HG03342 (cell line): ENCODE results near the gene STARD3.

Experiments
- ATAC-seq: cut with Tn5 transposase; IDR thresholded peaks from one replicate; pipeline ENCODE4 v1.9.1; 2021; ENCODE audit warnings: mild to moderate bottlenecking, moderate library complexity; ENCODE audit not compliant: unreplicated experiment

STARD3 gene

DNA sequence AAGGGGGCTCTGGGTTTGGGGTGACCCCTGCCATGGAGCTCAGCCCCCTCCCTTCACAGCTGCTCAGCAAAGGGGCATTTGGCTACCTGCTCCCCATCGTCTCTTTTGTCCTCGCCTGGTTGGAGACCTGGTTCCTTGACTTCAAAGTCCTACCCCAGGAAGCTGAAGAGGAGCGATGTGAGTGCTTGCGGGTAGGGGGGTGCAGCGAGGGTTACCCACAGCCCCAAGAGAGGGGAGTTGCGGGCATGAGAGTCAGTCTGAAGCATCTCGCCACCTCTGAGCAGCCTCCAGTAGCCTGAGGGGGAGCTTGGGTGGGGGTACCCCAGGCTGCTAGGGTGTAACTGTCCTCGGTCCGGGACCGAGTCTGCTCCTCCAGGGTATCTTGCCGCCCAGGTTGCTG is 21.4 kb downstream of the STARD3 start:
- no peak for ATAC-seq

DNA sequence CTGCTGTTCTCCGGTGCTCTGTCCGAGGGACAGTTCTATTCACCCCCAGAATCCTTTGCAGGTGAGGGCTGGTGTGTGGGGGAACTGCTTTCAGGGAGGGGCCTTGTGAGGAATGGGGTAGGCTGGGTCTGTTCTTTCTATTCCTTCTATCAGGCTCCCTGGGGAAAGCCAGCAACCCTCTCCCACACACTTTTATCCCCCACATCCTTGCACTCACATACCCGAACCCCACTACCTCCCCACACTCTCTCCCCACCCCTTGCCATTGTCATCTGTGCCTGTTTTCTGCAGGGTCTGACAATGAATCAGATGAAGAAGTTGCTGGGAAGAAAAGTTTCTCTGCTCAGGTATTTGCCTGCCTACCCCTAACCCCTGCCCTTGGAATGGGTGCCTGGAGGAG is 21.8 kb downstream of the STARD3 start:
- ATAC-seq = no peak

DNA sequence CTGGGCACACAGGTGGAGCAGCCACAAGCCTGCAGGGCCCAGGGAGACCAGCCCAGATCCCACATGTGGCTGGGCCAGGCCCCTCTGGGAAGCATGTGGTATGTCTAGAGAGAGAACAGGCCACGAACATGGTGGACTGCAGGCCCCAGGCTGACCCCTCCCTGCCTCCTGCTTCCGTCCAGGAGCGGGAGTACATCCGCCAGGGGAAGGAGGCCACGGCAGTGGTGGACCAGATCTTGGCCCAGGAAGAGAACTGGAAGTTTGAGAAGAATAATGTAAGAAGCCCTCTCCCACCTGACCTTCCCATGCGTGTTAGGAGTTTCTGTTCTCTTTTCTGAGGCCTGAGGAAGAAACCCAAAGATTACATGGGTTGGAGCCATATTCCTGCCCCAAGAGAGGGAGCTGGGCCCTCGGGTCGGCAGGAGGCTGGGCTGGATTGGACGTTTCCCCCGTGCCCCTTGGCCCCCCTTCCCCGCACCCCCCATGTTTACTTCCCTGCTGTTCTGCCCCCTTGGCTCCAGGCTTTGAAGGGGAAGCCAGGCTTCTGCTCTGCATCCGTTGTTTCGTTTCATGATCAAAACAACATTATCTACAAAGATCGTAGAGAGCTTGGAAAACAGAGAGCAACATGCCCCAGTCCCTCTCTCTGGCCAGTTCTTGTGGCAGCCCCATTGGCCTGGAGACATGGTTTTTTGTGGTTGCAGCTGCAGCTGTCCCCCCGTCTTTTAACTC is 22.5 kb downstream of the STARD3 start:
- no peak for ATAC-seq

DNA sequence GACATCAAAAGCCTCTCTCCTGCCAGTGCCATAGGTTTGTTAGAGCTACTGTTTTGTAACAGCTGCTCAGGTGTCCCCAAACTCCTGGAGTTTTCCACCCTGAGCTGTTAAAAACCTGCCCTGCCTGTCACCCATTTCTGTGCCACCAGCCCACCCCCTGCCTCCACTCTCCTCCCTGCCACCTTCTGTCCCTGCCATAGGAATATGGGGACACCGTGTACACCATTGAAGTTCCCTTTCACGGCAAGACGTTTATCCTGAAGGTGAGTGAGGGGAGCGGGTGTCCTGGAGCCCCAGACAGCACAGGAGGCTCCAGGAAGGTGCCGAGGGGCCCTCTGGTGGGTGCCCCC is 23.0 kb downstream of the STARD3 start:
- no peak for ATAC-seq

DNA sequence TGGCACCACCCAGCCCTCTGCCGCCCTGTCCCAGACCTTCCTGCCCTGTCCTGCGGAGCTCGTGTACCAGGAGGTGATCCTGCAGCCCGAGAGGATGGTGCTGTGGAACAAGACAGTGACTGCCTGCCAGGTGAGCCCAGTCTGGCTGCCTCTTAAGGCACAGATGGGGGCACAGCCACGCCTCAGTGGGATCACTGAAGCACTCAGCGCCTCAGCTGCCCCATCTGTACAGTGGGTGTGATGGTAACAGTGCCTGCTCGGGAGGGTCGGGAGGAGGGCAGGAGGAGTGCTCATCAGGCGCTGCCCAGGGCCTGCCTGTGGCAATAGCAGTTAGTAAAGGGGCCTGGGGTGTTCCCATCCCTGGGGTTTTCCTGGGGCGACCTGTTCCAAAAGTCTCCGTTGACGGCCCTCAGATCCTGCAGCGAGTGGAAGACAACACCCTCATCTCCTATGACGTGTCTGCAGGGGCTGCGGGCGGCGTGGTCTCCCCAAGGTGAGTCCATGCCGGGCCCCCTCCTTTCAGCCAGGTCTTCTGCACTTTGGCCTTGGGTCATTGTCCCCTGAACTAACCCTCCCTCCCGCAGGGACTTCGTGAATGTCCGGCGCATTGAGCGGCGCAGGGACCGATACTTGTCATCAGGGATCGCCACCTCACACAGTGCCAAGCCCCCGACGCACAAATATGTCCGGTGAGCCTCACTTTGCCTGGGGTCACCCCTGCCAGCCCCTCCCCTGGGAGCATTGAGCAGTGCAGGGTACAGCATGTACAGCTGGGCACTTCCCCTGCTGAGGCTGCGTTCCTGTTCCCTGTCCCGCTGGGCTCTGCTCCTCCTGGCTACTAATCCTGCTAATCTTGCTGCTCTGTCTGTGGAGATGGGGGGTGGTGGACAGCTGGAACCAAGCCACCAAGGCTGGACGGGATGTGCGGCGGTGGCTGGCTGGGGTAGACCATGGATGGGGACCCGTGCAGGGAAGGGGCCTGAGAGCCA is 23.7 kb downstream of the STARD3 start:
- no peak for ATAC-seq

DNA sequence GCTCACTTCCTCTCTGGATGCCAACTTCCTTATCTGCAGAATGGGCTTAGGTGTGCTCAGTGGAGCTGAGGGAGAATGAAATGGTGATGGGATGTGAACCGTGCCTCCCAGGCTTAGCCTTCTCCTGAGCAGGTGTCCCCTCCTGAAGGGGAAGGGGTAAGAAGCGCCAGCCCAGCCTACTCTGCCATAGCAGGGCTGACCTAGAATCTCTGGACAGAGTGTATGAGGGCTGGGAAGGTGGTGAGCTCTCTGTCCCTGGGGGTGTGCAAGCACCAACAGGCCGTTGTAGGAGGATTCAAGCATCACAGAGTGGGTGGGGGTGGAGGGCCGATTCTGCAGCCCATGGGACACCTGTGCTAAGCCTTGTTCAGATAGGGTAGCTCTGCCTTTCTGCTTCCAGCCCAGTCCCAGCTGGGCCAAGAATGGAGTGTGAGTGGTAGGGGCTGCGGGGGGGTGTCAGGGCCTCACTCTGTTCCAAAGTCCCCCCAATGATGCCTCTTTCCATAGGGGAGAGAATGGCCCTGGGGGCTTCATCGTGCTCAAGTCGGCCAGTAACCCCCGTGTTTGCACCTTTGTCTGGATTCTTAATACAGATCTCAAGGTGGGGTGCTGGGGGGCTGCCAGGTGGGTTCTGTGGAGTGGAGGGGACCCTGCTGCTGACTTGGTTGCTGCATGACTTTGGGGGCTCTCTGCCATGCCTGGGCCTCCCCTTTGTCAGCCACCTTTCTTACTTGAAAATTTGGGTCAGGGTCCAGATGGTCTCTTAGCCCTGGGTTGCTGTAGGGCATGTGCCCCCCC is 25.0 kb downstream of the STARD3 start:
- ATAC-seq = no peak

DNA sequence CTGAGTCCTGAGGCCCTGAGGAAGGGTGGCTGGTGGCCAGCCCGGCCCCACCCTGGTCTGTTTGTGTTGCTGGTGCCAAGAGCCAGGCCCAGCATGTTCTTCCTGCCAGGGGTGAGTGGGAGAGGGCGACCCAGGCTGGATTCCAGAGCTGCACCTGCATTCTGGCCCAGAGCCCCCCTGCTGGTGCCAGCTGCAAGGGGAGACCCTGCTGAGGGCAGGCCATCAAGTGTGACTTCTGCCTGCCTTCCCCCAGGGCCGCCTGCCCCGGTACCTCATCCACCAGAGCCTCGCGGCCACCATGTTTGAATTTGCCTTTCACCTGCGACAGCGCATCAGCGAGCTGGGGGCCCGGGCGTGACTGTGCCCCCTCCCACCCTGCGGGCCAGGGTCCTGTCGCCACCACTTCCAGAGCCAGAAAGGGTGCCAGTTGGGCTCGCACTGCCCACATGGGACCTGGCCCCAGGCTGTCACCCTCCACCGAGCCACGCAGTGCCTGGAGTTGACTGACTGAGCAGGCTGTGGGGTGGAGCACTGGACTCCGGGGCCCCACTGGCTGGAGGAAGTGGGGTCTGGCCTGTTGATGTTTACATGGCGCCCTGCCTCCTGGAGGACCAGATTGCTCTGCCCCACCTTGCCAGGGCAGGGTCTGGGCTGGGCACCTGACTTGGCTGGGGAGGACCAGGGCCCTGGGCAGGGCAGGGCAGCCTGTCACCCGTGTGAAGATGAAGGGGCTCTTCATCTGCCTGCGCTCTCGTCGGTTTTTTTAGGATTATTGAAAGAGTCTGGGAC is 25.8 kb downstream of the STARD3 start:
- no peak for ATAC-seq

DNA sequence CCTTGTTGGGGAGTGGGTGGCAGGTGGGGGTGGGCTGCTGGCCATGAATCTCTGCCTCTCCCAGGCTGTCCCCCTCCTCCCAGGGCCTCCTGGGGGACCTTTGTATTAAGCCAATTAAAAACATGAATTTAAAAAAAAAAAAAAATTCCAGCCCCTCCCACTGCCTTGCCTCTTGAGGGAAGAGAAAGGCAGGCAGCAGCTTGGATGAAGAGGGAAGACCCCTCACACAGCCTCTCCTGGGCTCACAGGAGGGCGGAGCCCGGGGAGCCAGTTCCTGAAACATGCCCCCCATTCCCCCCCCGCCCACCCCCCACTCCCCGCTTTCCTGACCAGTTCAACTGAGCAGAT is 26.4 kb downstream of the STARD3 start:
- no peak for ATAC-seq

DNA sequence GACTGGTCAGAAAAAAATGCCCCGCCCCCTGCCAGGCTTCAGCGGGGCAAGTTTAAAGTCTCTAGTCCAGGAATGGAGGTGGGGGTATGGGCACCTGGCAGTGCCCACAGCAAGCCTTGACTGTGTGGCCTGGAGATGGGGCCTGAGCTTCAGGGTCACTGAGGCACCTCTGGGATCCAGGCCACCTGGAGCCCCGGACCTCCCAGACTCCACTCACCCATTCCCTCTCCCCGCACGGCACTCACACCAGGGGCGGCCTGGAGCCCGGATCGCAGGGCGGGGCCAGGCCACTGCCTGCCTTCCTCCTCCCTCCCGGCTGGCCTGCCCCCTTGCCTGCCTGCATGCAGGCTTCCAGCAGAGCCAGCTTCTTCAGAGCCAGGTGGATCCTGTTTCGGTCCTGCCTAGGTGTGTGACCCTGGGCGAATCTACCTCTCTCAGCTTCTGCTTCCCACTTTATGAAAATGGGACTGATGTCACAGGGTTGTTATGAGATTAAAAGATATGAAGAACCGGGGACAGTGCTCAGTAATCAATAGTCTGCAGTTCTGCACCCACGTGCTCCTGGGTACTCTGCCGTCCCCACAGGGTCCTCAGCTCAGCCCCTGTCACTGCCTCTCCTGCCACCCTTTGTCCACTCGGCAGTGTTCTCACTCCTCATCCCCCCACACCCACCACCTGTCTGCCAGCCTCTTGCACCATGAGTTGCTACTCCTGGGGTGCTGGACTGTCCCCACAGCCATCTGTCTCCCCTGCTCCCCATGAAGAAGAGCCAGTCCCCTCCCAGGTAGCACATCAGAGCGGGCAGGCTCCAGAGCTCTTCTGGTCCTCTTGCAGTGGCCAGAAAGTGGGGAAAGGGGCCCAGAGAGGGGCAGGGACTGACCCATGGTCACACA is 27.0 kb downstream of the STARD3 start:
- ATAC-seq = no peak

DNA sequence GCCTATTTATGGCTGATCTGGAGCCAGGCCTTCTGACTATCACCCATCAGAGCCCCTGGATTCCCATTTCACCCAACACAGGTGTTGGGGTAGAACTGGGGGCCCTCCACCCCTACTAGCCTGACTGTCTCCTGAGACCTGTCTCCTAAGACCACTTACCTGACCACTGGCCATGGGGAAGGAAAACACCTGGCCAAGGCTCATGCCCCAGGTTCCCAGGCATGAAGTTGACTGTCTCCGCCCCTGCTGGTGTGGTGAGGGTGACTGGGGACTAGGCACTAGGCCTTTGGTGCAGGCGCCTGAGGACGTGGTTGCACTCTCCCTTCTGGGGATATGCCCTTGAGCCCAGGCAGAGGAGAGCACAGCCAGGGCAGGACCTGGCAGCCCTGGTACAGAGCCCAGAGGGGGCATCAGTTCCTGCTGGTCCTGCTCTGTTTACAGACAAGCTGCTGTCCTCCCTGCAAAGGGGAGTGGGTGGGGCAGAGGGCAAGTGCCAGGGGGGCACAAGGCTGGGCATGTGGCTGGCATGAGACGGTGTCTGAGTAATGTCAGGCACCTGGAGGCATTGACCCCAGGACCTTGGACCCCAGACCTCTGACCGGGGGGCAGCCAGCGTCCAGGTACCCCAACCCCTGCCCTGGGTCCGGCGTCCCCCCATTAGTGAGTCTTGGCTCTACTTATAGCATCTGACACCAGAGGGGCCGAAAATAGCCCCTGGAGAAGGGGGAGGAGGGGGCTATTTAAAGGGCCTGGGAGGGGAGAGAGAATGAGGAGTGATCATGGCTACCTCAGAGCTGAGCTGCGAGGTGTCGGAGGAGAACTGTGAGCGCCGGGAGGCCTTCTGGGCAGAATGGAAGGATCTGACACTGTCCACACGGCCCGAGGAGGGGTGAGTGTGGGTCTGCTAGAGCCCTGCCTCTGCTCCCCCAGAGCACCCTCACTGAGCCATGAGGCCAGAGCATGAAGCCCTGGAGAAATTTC is 27.9 kb downstream of the STARD3 start, which contains the start of gene TCAP:
TSS of gene TCAP (plus strand) at position 769 of the 981 bp plus-strand sequence. CDS start at position 780, 11 bp downstream.
- ATAC-seq = no peak

DNA sequence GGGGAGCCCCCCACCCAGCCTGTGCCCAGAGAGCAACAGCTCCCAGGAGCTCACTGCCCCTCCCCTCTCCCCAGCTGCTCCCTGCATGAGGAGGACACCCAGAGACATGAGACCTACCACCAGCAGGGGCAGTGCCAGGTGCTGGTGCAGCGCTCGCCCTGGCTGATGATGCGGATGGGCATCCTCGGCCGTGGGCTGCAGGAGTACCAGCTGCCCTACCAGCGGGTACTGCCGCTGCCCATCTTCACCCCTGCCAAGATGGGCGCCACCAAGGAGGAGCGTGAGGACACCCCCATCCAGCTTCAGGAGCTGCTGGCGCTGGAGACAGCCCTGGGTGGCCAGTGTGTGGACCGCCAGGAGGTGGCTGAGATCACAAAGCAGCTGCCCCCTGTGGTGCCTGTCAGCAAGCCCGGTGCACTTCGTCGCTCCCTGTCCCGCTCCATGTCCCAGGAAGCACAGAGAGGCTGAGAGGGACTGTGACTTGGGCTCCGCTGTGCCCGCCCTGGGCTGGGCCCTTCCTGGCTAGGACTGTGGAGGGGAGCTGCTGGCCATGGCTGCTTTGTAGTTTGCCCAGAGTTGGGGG is 28.8 kb downstream of the STARD3 start:
- ATAC-seq = no peak

DNA sequence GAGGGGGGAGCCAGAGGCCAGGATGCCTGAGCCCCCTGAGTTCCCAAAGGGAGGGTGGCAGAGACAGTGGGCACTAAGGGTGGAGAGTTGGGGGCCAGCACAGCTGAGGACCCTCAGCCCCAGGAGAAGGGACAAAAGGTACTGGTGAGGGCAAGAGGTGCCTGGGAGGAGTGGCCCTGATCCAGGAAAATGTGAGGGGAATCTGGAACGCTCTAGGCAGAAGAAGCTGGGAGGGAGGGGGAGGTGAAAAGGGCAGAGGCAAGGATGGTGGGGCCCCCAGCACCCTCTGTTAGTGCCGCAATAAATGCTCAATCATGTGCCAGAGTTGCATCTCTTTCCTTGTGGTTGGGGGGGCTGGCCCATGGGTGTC is 29.3 kb downstream of the STARD3 start:
- ATAC-seq = no peak

DNA sequence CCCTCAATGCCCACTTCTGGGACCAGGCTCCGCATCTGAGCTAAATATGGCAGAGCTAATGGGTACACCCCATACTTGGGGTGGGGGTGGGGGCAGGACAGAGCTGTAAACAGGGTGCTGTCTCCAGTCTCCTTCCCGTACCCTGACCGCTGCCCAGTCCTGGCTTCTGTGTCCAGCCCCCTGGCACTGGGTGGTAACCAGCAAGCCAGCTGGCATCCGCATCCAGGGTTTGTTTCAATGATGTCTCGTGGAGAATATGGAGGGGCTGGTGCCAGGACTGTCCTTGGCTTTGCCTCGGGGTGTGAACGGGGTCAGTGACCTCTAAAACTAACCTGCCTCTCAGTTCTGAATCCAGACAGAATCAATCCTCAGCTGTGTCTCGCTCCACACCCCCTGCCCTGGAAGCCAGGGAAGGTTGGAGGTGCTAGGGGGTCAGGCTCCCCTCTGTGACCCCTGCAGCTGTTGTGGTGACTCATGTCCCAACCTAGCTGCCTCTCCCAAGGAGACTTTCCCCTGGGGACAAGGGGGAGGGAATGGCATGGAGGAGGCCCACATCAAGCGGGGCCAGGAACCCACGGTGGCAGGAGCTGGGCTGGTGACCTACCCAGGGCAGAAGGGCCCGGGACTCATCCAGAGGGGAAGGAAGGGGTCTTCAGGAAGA is 29.8 kb downstream of the STARD3 start:
- no peak for ATAC-seq

DNA sequence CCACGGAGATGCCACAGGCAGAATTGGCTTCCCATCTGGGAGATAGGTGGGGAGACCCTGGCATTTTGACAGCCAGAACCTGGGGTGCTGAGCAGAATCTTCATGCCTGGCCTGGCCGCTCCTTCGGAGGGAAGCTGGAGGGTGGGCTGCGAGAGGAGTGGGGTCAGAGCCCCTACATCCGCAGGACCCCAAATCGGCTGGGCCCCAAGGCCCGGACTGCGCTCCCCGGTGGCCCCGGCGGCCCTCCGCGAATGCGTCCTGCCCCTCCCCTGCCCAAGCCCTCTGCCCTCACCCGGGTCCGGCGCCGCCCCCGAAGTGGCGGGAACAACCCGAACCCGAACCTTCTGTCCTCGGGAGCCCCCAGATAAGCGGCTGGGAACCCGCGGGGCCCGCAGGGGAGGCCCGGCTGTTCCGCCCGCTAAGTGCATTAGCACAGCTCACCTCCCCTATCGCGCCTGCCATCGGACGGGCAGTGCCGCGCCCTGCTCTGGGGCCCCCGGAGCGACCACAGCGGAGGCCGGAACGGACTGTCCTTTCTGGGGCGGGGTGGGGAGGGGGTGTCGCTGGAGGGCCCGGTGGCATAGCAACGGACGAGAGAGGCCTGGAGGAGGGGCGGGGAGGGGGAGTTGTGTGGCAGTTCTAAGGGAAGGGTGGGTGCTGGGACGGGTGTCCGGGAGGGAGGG is 30.5 kb downstream of the STARD3 start:
- no peak for ATAC-seq

DNA sequence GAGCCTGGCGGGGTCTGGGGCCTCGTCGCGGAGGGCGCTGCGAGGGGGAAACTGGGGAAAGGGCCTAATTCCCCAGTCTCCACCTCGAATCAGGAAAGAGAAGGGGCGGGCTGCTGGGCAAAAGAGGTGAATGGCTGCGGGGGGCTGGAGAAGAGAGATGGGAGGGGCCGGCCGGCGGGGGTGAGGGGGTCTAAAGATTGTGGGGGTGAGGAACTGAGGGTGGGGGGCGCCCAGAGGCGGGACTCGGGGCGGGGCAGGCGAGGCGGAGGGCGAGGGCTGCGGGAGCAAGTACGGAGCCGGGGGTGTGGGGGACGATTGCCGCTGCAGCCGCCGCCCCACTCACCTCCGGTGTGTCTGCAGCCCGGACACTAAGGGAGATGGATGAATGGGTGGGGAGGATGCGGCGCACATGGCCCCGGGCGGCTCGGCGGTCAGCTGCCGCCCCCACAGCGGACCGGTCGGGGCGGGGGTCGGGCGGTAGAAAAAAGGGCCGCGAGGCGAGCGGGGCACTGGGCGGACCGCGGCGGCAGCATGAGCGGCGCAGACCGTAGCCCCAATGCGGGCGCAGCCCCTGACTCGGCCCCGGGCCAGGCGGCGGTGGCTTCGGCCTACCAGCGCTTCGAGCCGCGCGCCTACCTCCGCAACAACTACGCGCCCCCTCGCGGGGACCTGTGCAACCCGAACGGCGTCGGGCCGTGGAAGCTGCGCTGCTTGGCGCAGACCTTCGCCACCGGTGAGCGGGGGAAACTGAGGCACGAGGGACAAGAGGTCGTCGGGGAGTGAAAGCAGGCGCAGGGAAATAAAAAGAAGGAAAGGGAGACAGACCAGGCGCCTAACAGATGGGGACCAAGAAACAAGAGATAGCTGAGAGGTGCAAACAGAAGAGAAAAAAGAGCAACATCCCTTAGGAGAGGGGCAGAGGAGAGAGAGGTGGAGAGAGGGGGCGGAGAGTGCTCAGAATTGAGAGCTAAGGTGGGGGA is 31.3 kb downstream of the STARD3 start, which contains the start of gene PNMT:
TSS of gene PNMT (plus strand) at position 509 of the 980 bp plus-strand sequence. CDS start at position 532, 23 bp downstream.
- no peak for ATAC-seq
